DND-41 (cell line): ENCODE results near the gene MESD.

Source experiments
- ATAC-seq: fragments of 200-7000 bp; cut with Tn5 transposase; 3 replicates; pipeline ENCODE4 v1.9.1; 2021; ENCODE audit warnings: low read depth; ENCODE audit not compliant: insufficient read depth
- DNase-seq: peaks from one replicate; pipeline ENCODE4 v3.0.0-alpha.2; 2020
- H2AFZ ChIP-seq: 2 replicates; pipeline ENCODE4 v1.6.0; 2012; ENCODE audit warnings: low read depth, low read length
- H3K27ac ChIP-seq: 2 replicates; pipeline ENCODE4 v1.5.1; 2012; ENCODE audit warnings: low read length, inconsistent platforms
- H3K27me3 ChIP-seq: fragments of 200-600 bp; sonication (generic); 2 replicates; pipeline ENCODE4 v1.6.0; 2012; ENCODE audit warnings: low read length, mild to moderate bottlenecking, inconsistent platforms; ENCODE audit not compliant: insufficient read depth, poor library complexity
- H3K36me3 ChIP-seq: 2 replicates; pipeline ENCODE4 v1.5.1; 2012; ENCODE audit warnings: low read length, inconsistent platforms; ENCODE audit not compliant: insufficient read depth
- H3K4me1 ChIP-seq: 2 replicates; pipeline ENCODE4 v1.5.1; 2012; ENCODE audit warnings: mild to moderate bottlenecking, low read length; ENCODE audit not compliant: insufficient read depth
- H3K4me2 ChIP-seq: 2 replicates; pipeline ENCODE4 v1.6.0; 2012; ENCODE audit warnings: mild to moderate bottlenecking, moderate library complexity, low read length, inconsistent platforms; ENCODE audit not compliant: insufficient read depth
- H3K4me3 ChIP-seq, 2 experiments: fragments of 200-600 bp in 1 of 2; shearing (Covaris generic) in 1 of 2; 2 replicates each; pipeline ENCODE4 v1.5.1; 2012 to 2016; ENCODE audit warnings: inconsistent platforms in 2 of 2, low read length in 2 of 2, mild to moderate bottlenecking in 2 of 2, low read depth in 1 of 2, moderate library complexity in 1 of 2
- H3K79me2 ChIP-seq: 2 replicates; pipeline ENCODE4 v1.6.0; 2012; ENCODE audit warnings: low read length, inconsistent platforms; ENCODE audit not compliant: insufficient read depth
- H3K9ac ChIP-seq: 2 replicates; pipeline ENCODE4 v1.6.0; 2012; ENCODE audit warnings: low read depth, mild to moderate bottlenecking, inconsistent platforms, low read length, moderate library complexity
- H3K9me3 ChIP-seq: 2 replicates; pipeline ENCODE4 v1.5.1; 2012; ENCODE audit warnings: low read length, moderate library complexity, mild to moderate bottlenecking, inconsistent platforms; ENCODE audit not compliant: insufficient read depth, severe bottlenecking
- H4K20me1 ChIP-seq: 2 replicates; pipeline ENCODE4 v1.6.0; 2012; ENCODE audit warnings: low read length; ENCODE audit not compliant: insufficient read depth
- EZH2 ChIP-seq: IDR thresholded peaks from 3 replicates; pipeline ENCODE4 v1.6.1; 2012; ENCODE audit warnings: borderline replicate concordance, low read depth, mild to moderate bottlenecking, moderate library complexity, low read length, inconsistent platforms; ENCODE audit not compliant: severe bottlenecking
- TF ChIP-seq, protein P1 (sequence below): IDR thresholded peaks from 2 replicates; pipeline ENCODE4 v1.5.1; 2012; ENCODE audit warnings: borderline replicate concordance, low read length, moderate library complexity, mild to moderate bottlenecking; ENCODE audit not compliant: poor library complexity, severe bottlenecking; ENCODE audit errors: extremely low read depth

Gene MESD

DNA sequence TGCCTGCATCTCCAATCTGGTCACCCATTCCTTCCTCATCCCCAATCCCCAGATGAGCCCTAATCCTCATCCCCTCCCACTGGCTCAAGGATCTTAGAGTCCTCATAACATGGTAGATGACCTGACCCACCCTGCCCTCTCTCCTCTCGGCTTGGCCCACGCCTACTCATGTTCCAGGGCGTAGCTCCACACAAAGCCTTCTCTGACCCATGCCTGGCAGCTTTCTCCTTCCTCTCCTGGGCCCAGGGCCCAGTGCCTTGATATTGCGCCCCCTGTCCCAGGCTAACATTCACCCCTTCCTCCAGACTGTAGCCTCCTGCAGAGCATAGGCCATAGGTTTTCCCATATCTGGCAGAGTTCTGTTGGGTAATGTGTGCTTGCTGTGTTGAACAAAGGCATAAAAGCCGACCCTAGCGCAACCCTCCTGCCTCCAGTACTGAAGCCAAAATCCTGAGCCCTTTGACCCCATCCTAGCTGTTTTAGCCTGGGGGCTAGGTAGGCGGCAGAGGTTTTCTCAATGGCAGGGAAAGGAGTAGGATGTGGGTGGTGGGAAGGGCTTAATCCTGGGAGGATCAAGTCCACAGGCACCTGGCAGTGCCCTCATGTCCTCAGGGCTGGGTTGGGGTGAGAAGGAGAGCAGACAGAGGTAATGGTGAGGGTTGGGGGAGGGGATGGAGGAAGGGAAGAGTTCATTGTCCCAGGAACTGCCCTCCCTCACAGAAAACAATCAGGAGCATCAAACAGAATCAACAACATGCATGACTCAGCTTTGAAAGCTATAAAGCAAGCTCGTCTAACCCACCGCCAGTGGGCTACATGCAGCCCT is 35.5 kb downstream of the MESD start:
- DNase-seq = no peak
- Histone ChIP-seq H3K9ac (no peak overlapping the region), H3K4me2 (no peak overlapping the region)

DNA sequence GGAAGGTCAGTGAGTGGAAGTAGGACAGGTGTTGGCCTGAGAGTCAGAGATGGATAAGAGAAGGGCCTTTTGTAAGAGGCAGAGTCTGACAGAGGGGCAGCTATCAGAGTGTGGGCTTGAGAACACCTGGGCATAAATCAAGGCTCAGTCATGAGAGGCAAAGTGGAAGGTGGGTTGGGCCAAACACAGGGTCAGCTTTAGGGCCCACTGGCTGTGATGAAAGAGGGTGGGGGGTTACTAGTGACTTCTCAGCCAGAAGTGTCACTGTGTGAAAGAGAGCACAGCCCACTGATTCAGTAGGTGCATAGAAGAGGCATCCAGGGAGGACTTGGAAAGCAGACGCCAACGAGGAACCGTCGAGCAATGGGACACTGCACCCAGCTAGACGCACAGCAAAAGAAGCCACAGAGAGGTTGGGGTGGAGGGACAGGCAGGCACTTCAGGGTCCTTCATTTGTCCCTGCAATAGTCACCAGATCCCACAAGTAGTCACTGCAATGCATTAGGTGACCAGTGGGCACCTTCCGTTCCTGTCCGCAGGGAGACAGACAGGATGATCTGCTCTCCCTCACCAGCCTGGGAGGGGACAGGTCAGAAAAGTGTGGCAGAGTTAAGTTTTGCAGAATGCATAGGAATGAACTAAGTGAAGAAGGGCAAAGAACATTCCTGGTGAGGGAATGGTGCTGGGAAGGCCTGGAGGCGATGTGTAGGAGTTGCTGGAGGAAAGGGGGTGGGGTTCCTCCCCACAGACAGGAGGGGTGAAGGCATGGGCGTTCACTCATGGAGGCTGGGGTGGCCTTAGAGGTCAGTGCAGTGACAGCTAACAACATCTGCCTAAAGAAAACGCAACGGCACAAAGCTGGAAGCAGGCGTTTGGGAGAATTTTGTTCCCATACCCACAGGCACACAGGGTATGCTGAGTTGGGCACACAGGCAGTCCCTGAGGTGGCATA is 36.3 kb downstream of the MESD start:
- H3K27ac ChIP-seq = no peak overlapping the region

More for the DNA sequence above, 35.5 kb downstream of the MESD start:
- ATAC-seq = no peak
- H3K27me3 ChIP-seq = no peaks in the 10 kb centered on the region
- TF ChIP-seq, protein P1, sequence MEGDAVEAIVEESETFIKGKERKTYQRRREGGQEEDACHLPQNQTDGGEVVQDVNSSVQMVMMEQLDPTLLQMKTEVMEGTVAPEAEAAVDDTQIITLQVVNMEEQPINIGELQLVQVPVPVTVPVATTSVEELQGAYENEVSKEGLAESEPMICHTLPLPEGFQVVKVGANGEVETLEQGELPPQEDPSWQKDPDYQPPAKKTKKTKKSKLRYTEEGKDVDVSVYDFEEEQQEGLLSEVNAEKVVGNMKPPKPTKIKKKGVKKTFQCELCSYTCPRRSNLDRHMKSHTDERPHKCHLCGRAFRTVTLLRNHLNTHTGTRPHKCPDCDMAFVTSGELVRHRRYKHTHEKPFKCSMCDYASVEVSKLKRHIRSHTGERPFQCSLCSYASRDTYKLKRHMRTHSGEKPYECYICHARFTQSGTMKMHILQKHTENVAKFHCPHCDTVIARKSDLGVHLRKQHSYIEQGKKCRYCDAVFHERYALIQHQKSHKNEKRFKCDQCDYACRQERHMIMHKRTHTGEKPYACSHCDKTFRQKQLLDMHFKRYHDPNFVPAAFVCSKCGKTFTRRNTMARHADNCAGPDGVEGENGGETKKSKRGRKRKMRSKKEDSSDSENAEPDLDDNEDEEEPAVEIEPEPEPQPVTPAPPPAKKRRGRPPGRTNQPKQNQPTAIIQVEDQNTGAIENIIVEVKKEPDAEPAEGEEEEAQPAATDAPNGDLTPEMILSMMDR = no peak
- TF ChIP-seq EZH2 = no peak
- no peak overlapping the region for H3K27ac ChIP-seq
- H3K79me2 ChIP-seq = no peaks in the 10 kb centered on the region
- peaks cover 17% of the 10 kb centered on the region for H3K36me3 ChIP-seq
- H4K20me1 ChIP-seq = no peaks in the 10 kb centered on the region
- no peaks in the 10 kb centered on the region; the same call in 1 of the 2 replicates for H3K4me1 ChIP-seq
- H2AFZ ChIP-seq = no peak overlapping the region
- H3K4me3 ChIP-seq = no peak overlapping the region
- no peaks in the 10 kb centered on the region for H3K9me3 ChIP-seq

DNA sequence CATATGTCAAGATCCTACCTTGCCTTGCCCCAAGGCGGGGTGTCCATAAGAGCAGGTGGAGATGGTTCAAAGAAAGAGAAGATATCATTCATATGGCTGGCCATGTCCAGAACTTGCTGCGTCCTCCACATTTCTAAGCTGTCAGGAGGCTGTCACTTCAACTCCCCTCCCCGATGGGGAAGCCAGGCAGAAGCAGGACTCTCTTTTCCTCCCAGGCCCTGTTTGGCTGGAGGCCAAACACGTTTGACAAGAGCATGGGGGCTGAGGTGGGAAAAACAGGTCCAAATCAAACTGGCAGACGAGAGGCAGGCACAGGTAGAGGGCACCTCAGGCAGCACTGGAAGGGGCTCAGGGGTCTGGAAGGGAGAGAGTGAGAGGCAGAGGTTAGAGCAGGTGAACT is 37.7 kb downstream of the MESD start:
- Histone ChIP-seq H2AFZ (no peak overlapping the region), H3K9ac (no peak overlapping the region), H3K27ac (no peak overlapping the region), H4K20me1 (no peaks in the 10 kb centered on the region), H3K79me2 (no peaks in the 10 kb centered on the region), H3K4me1 (no peaks in the 10 kb centered on the region; the same call in 1 of the 2 replicates), H3K27me3 (no peaks in the 10 kb centered on the region), H3K36me3 (peaks cover 32% of the 10 kb centered on the region), H3K9me3 (no peaks in the 10 kb centered on the region), H3K4me2 (no peak overlapping the region), H3K4me3 (no peak overlapping the region)
- no peak for ATAC-seq
- no peak for TF ChIP-seq EZH2
- TF ChIP-seq, protein P1 = no peak
- DNase-seq = no peak

More for the DNA sequence above, 36.3 kb downstream of the MESD start:
- H4K20me1 ChIP-seq = no peaks in the 10 kb centered on the region
- H3K9ac ChIP-seq = no peak overlapping the region
- no peak overlapping the region for H2AFZ ChIP-seq
- no peaks in the 10 kb centered on the region for H3K27me3 ChIP-seq
- H3K36me3 ChIP-seq = peaks cover 26% of the 10 kb centered on the region
- TF ChIP-seq, protein P1 = no peak
- TF ChIP-seq EZH2 = no peak
- H3K4me1 ChIP-seq = no peaks in the 10 kb centered on the region; the same call in 1 of the 2 replicates
- ATAC-seq (no peak), DNase-seq (no peak)
- no peak overlapping the region for H3K4me3 ChIP-seq
- H3K4me2 ChIP-seq = no peak overlapping the region
- no peaks in the 10 kb centered on the region for H3K79me2 ChIP-seq
- H3K9me3 ChIP-seq = no peaks in the 10 kb centered on the region
